HepG2 (cell line): ENCODE data around the gene UBC. TPM values are rescaled to one million over a fixed set of nuclear protein-coding genes. Genes with fewer than 3 reads are reported as not detected.
A peak's percentile ranks its signal among the peaks of the same experiment; 100 is the strongest.

Source experiments
- ARNT2 ChIP-seq: sonication (generic); formaldehyde crosslinking; IDR thresholded peaks from 2 replicates; pipeline ENCODE4 v1.8.0; 2022; ENCODE audit warnings: mild to moderate bottlenecking, low read depth, missing genetic modification reagents, moderate library complexity
- BHLHE40 ChIP-seq: IDR thresholded peaks from 2 replicates; pipeline ENCODE4 v1.6.1; 2011; ENCODE audit warnings: low read length, improper control_type of control experiment
- GATAD2A ChIP-seq: IDR thresholded peaks from 2 replicates; pipeline ENCODE4 v1.6.1; 2016
- KAT7 ChIP-seq: IDR thresholded peaks from 2 replicates; pipeline ENCODE4 v1.6.1; 2018; ENCODE audit warnings: borderline replicate concordance, missing compliant biosample characterization
- MAF1 ChIP-seq: sonication (generic); formaldehyde crosslinking; IDR thresholded peaks from 2 replicates; pipeline ENCODE4 v1.5.0; 2020; ENCODE audit warnings: missing genetic modification reagents, borderline replicate concordance
- MED8 ChIP-seq: sonication (generic); formaldehyde crosslinking; IDR thresholded peaks from 2 replicates; pipeline ENCODE4 v1.8.1; 2023; ENCODE audit warnings: mild to moderate bottlenecking, missing genetic modification reagents; ENCODE audit not compliant: insufficient replicate concordance
- MXI1 ChIP-seq: IDR thresholded peaks from 3 replicates; pipeline ENCODE4 v1.6.1; 2012; ENCODE audit warnings: low read depth, low read length, inconsistent platforms, borderline replicate concordance
- NPAS2 ChIP-seq: sonication (generic); formaldehyde crosslinking; IDR thresholded peaks from 2 replicates; pipeline ENCODE4 v1.8.0; 2022; ENCODE audit warnings: mild to moderate bottlenecking, missing genetic modification reagents, borderline replicate concordance
- NR2F6 ChIP-seq, 2 experiments: IDR thresholded peaks; 2 replicates each; pipeline ENCODE4 v1.6.1; 2016; ENCODE audit warnings: antibody characterized with exemption in 1 of 2, mild to moderate bottlenecking in 1 of 2
- RARG ChIP-seq: sonication (generic); formaldehyde crosslinking; IDR thresholded peaks from 2 replicates; pipeline ENCODE4 v1.4.0; 2020; ENCODE audit warnings: low read depth, mild to moderate bottlenecking, missing genetic modification reagents
- RXRA ChIP-seq: sonication (generic); formaldehyde crosslinking; IDR thresholded peaks from 2 replicates; pipeline ENCODE4 v1.5.1; 2020; ENCODE audit warnings: missing genetic modification reagents
- SUZ12 ChIP-seq: fragments of 150-350 bp; IDR thresholded peaks from 2 replicates; pipeline ENCODE4 v1.6.1; 2014; ENCODE audit warnings: low read depth, low read length
- ZBTB7B ChIP-seq: sonication (generic); formaldehyde crosslinking; IDR thresholded peaks from 2 replicates; pipeline ENCODE4 v1.4.0; 2020; ENCODE audit warnings: missing genetic modification reagents
- ZEB1 ChIP-seq: IDR thresholded peaks from 2 replicates; pipeline ENCODE4 v1.6.1; 2012; ENCODE audit warnings: mild to moderate bottlenecking, low read depth, inconsistent platforms; ENCODE audit not compliant: insufficient replicate concordance
- ZNF563 ChIP-seq: sonication (generic); formaldehyde crosslinking; IDR thresholded peaks from 2 replicates; pipeline ENCODE4 v1.8.0; 2022; ENCODE audit warnings: mild to moderate bottlenecking, moderate library complexity, missing genetic modification reagents
- ZNF607 ChIP-seq: sonication (generic); formaldehyde crosslinking; IDR thresholded peaks from 2 replicates; pipeline ENCODE4 v1.5.1; 2020; ENCODE audit warnings: missing genetic modification reagents, mild to moderate bottlenecking, borderline replicate concordance
- ZNF615 ChIP-seq: sonication (generic); formaldehyde crosslinking; IDR thresholded peaks from 2 replicates; pipeline ENCODE4 v1.5.0; 2020; ENCODE audit warnings: mild to moderate bottlenecking, missing genetic modification reagents, borderline replicate concordance
- ZNF672 ChIP-seq: sonication (generic); formaldehyde crosslinking; IDR thresholded peaks from 2 replicates; pipeline ENCODE4 v1.8.1; 2022; ENCODE audit warnings: missing genetic modification reagents
- ZNF749 ChIP-seq: sonication (generic); formaldehyde crosslinking; IDR thresholded peaks from 2 replicates; pipeline ENCODE4 v1.8.0; 2022; ENCODE audit warnings: mild to moderate bottlenecking, missing genetic modification reagents, moderate library complexity, borderline replicate concordance
- polyA plus RNA-seq, 8 experiments: library from polyadenylated mRNA; depleted of rRNA in 3 of 8; stranded (reverse) in 7 of 8; unstranded in 1 of 8; fragments of >200 nt; fragmentation: Illumina TruSeq in 4 of 8; extraction: Trizol in 4 of 8; gene quantifications; 2 replicates each; pipeline versions ENCODE4 v1.2.1 to v1.2.3, GENCODE V29; 2011 to 2016; ENCODE audit warnings: low read depth in 4 of 8, missing spikeins in 1 of 8, mixed read lengths in 1 of 8; ENCODE audit not compliant: insufficient read depth in 1 of 8
- total RNA-seq, 5 experiments: library from RNA; depleted of rRNA; stranded (reverse); fragments of >200 nt; fragmentation: Illumina TruSeq; extraction: Trizol; gene quantifications; 2 replicates each; pipeline ENCODE4 v1.2.3, GENCODE V29; 2016; ENCODE audit warnings: low read depth in 1 of 5
- TF ChIP-seq, protein P1 (sequence below): sonication (generic); formaldehyde crosslinking; IDR thresholded peaks from 2 replicates; pipeline ENCODE4 v1.9.0; 2021; ENCODE audit warnings: mild to moderate bottlenecking, missing genetic modification reagents
- TF ChIP-seq, protein P2 (sequence below): sonication (generic); formaldehyde crosslinking; IDR thresholded peaks from 2 replicates; pipeline ENCODE4 v1.8.0; 2022; ENCODE audit warnings: mild to moderate bottlenecking, missing genetic modification reagents; ENCODE audit not compliant: insufficient replicate concordance
- TF ChIP-seq, protein P3 (sequence below): IDR thresholded peaks from 2 replicates; pipeline ENCODE4 v1.6.1; 2016; ENCODE audit warnings: missing genetic modification reagents, missing compliant biosample characterization

The UBC gene
- total and polyA plus RNA-seq, 2 of the 13 experiments (the other 11 are each of a cell fraction or from before 2014, with no cell fraction given): 805 to 1,432 TPM

DNA sequence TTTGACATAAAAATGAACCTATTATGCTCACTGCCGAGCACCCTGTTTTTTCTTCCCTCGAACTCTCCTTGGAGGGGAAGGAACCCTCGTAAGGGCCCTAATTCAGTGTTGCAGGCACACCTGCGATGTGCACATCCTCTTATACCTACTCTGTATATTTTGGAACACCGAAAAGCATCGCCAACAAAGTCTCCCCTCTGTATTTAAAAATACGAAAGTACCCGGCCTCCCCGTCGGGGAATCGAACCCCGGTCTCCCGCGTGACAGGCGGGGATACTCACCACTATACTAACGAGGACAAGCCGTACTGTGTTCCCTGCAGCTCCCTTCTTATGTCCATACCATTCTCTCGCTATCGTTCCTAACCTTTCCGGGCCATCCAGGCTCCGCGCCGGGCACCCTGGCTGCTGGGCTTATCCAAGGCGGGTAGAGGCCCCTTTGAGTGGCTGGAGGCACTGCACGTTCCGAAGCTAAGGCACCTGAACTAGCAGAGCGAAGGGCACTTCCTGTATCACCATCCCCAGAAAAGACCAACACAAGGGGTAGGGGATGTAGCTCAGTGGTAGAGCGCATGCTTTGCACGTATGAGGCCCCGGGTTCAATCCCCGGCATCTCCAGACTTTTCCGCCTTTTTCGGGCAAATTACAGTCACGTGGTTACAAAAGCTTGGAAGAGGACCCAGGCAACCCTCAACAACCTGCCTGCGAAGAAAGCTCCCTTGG, 25.1 kb upstream of the UBC start (continued):
- TF ChIP-seq, protein P1, sequence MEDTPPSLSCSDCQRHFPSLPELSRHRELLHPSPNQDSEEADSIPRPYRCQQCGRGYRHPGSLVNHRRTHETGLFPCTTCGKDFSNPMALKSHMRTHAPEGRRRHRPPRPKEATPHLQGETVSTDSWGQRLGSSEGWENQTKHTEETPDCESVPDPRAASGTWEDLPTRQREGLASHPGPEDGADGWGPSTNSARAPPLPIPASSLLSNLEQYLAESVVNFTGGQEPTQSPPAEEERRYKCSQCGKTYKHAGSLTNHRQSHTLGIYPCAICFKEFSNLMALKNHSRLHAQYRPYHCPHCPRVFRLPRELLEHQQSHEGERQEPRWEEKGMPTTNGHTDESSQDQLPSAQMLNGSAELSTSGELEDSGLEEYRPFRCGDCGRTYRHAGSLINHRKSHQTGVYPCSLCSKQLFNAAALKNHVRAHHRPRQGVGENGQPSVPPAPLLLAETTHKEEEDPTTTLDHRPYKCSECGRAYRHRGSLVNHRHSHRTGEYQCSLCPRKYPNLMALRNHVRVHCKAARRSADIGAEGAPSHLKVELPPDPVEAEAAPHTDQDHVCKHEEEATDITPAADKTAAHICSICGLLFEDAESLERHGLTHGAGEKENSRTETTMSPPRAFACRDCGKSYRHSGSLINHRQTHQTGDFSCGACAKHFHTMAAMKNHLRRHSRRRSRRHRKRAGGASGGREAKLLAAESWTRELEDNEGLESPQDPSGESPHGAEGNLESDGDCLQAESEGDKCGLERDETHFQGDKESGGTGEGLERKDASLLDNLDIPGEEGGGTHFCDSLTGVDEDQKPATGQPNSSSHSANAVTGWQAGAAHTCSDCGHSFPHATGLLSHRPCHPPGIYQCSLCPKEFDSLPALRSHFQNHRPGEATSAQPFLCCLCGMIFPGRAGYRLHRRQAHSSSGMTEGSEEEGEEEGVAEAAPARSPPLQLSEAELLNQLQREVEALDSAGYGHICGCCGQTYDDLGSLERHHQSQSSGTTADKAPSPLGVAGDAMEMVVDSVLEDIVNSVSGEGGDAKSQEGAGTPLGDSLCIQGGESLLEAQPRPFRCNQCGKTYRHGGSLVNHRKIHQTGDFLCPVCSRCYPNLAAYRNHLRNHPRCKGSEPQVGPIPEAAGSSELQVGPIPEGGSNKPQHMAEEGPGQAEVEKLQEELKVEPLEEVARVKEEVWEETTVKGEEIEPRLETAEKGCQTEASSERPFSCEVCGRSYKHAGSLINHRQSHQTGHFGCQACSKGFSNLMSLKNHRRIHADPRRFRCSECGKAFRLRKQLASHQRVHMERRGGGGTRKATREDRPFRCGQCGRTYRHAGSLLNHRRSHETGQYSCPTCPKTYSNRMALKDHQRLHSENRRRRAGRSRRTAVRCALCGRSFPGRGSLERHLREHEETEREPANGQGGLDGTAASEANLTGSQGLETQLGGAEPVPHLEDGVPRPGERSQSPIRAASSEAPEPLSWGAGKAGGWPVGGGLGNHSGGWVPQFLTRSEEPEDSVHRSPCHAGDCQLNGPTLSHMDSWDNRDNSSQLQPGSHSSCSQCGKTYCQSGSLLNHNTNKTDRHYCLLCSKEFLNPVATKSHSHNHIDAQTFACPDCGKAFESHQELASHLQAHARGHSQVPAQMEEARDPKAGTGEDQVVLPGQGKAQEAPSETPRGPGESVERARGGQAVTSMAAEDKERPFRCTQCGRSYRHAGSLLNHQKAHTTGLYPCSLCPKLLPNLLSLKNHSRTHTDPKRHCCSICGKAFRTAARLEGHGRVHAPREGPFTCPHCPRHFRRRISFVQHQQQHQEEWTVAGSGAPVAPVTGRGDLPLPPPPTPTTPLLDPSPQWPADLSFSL: no peak
- TF ChIP-seq, protein P2, sequence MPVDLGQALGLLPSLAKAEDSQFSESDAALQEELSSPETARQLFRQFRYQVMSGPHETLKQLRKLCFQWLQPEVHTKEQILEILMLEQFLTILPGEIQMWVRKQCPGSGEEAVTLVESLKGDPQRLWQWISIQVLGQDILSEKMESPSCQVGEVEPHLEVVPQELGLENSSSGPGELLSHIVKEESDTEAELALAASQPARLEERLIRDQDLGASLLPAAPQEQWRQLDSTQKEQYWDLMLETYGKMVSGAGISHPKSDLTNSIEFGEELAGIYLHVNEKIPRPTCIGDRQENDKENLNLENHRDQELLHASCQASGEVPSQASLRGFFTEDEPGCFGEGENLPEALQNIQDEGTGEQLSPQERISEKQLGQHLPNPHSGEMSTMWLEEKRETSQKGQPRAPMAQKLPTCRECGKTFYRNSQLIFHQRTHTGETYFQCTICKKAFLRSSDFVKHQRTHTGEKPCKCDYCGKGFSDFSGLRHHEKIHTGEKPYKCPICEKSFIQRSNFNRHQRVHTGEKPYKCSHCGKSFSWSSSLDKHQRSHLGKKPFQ (CRISPR knock-in tag): peak; percentile 40
- TF ChIP-seq MXI1: peak; percentile 40; the same call in 1 of the 3 replicates
- peak; percentile 55; the same call in 1 of the 2 replicates for TF ChIP-seq ARNT2 (CRISPR knock-in tag)
- TF ChIP-seq BHLHE40: peak; percentile 53; the same call in 1 of the 2 replicates
- no peak for TF ChIP-seq KAT7 (CRISPR knock-in tag)
- TF ChIP-seq, protein P3, sequence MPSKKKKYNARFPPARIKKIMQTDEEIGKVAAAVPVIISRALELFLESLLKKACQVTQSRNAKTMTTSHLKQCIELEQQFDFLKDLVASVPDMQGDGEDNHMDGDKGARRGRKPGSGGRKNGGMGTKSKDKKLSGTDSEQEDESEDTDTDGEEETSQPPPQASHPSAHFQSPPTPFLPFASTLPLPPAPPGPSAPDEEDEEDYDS (CRISPR knock-in tag): peak; percentile 73
- TF ChIP-seq ZNF749 (CRISPR knock-in tag): peak; percentile 83; the same call in 1 of the 2 replicates
- no peak for TF ChIP-seq ZNF672 (CRISPR knock-in tag)
- peak; percentile 32 for TF ChIP-seq NR2F6 (IDR thresholded peaks at IDR 0.05)
- TF ChIP-seq NR2F6 (CRISPR knock-in tag; IDR thresholded peaks at IDR 0.05): peak; percentile 40; the same call in 1 of the 2 replicates
- TF ChIP-seq ZNF563 (CRISPR knock-in tag): no peak; the same call in 1 of the 2 replicates
- no peak for TF ChIP-seq SUZ12
- TF ChIP-seq ZNF615 (CRISPR knock-in tag): peak; percentile 95
- peak; percentile 62 for TF ChIP-seq RXRA (CRISPR knock-in tag)
- peak; percentile 98 for TF ChIP-seq MAF1 (CRISPR knock-in tag)
- TF ChIP-seq ZNF607 (CRISPR knock-in tag): peak; percentile 57; the same call in 1 of the 2 replicates
- peak; percentile 17; the same call in 1 of the 2 replicates for TF ChIP-seq ZBTB7B (CRISPR knock-in tag)
- no peak for TF ChIP-seq MED8 (CRISPR knock-in tag)
- peak; percentile 83 for TF ChIP-seq ZEB1
- TF ChIP-seq GATAD2A: peak; percentile 36; the same call in 1 of the 2 replicates
- 0 out of 2 replicates have a peak, but pooled peaks have one; percentile 57 for TF ChIP-seq NPAS2 (CRISPR knock-in tag)
- no peak; the same call in 1 of the 2 replicates for TF ChIP-seq RARG (CRISPR knock-in tag)
